Neuronal stem cell (in vitro differentiated cells): ENCODE data around the gene DIRAS1.

ENCODE experiments used
- DNase-seq: peaks from one replicate; pipeline ENCODE4 v3.0.0-alpha.2; 2013; ENCODE audit warnings: low spot score
- H2AFZ ChIP-seq: one replicate; pipeline ENCODE4 v1.6.1; 2013; ENCODE audit warnings: mild to moderate bottlenecking, low read length, inconsistent platforms
- H2AK5ac ChIP-seq: 2 replicates; pipeline ENCODE4 v1.6.1; 2013; ENCODE audit warnings: low read depth, mild to moderate bottlenecking, inconsistent platforms, low read length, moderate library complexity, mixed read lengths
- H2BK120ac ChIP-seq: 2 replicates; pipeline ENCODE4 v1.6.1; 2013; ENCODE audit warnings: low read depth, mild to moderate bottlenecking, inconsistent platforms, low read length, moderate library complexity, mixed read lengths
- H2BK12ac ChIP-seq: one replicate; pipeline ENCODE4 v1.6.1; 2013; ENCODE audit warnings: low read length, inconsistent platforms
- H2BK15ac ChIP-seq: 2 replicates; pipeline ENCODE4 v1.6.1; 2013; ENCODE audit warnings: mild to moderate bottlenecking, low read length, inconsistent platforms, mixed read lengths
- H2BK5ac ChIP-seq: one replicate; pipeline ENCODE4 v1.6.1; 2013; ENCODE audit warnings: inconsistent platforms, mild to moderate bottlenecking, low read length, moderate library complexity
- H3K14ac ChIP-seq: one replicate; pipeline ENCODE4 v1.6.1; 2013; ENCODE audit warnings: low read length, inconsistent platforms
- H3K18ac ChIP-seq: 2 replicates; pipeline ENCODE4 v1.6.1; 2013; ENCODE audit warnings: low read length, inconsistent platforms
- H3K23ac ChIP-seq: 2 replicates; pipeline ENCODE4 v1.6.1; 2013; ENCODE audit warnings: low read depth, mild to moderate bottlenecking, mixed read lengths, low read length, inconsistent platforms; ENCODE audit not compliant: poor library complexity
- H3K27ac ChIP-seq: replicated peaks from 3 replicates; pipeline ENCODE4 v1.5.1; 2013; ENCODE audit warnings: low read length, inconsistent platforms
- H3K27me3 ChIP-seq, 3 experiments: 2 replicates each; pipeline ENCODE4 v1.6.1; 2013; ENCODE audit warnings: low read length in 3 of 3, mild to moderate bottlenecking in 2 of 3, inconsistent platforms in 1 of 3, low read depth in 1 of 3, mixed read lengths in 1 of 3, moderate library complexity in 1 of 3; ENCODE audit not compliant: control insufficient read depth in 3 of 3, insufficient read depth in 3 of 3
- H3K36me3 ChIP-seq, 2 donors: replicated peaks in 1 of 2; 2 replicates each; pipeline ENCODE4 v1.6.1; 2013; ENCODE audit warnings: low read length in 2 of 2; ENCODE audit not compliant: control insufficient read depth in 2 of 2, insufficient read depth in 2 of 2
- H3K4ac ChIP-seq: 2 replicates; pipeline ENCODE4 v1.6.1; 2013; ENCODE audit warnings: inconsistent platforms, mild to moderate bottlenecking, low read length, moderate library complexity
- H3K4me1 ChIP-seq, 2 donors: 1 replicate in 1 of 2; 2 replicates in 1 of 2; pipeline ENCODE4 v1.6.1; 2013; ENCODE audit warnings: low read length in 2 of 2, low read depth in 1 of 2; ENCODE audit not compliant: control insufficient read depth in 2 of 2, insufficient read depth in 1 of 2
- H3K4me2 ChIP-seq: one replicate; pipeline ENCODE4 v1.6.1; 2013; ENCODE audit warnings: mild to moderate bottlenecking, low read length, inconsistent platforms; ENCODE audit not compliant: insufficient read depth, poor library complexity, severe bottlenecking
- H3K4me3 ChIP-seq, 2 donors: 2 replicates each; pipeline ENCODE4 v1.5.1; 2013; ENCODE audit warnings: low read length in 2 of 2, mild to moderate bottlenecking in 2 of 2, inconsistent platforms in 1 of 2, moderate library complexity in 1 of 2
- H3K79me1 ChIP-seq: one replicate; pipeline ENCODE4 v1.6.1; 2013; ENCODE audit warnings: low read depth, mild to moderate bottlenecking, inconsistent platforms, low read length, moderate library complexity
- H3K9ac ChIP-seq: one replicate; pipeline ENCODE4 v1.6.1; 2013; ENCODE audit warnings: mild to moderate bottlenecking, low read depth, low read length, inconsistent platforms; ENCODE audit not compliant: poor library complexity
- H3K9me3 ChIP-seq, 2 donors: replicated peaks in 1 of 2; 2 replicates each; pipeline versions ENCODE3 to v1.6.1; 2013; ENCODE audit warnings: low read length in 2 of 2, mild to moderate bottlenecking in 2 of 2, inconsistent platforms in 1 of 2, low read depth in 1 of 2, mixed read lengths in 1 of 2, moderate library complexity in 1 of 2; ENCODE audit not compliant: control insufficient read depth in 2 of 2, insufficient read depth in 1 of 2
- H4K8ac ChIP-seq: one replicate; pipeline ENCODE4 v1.6.1; 2013; ENCODE audit warnings: low read depth, mild to moderate bottlenecking, inconsistent platforms, low read length, moderate library complexity
- H4K91ac ChIP-seq: one replicate; pipeline ENCODE4 v1.6.1; 2013; ENCODE audit warnings: low read length, low read depth, mild to moderate bottlenecking, inconsistent platforms; ENCODE audit not compliant: poor library complexity
- WGBS, 2 donors: extraction: QIAGEN DNeasy Blood & Tissue Kit; methylation state at CpG; one replicate each; pipeline ENCODE4 v1.1.7; 2013; ENCODE audit warnings: missing lambda C conversion rate in 2 of 2, mixed read lengths in 1 of 2; ENCODE audit not compliant: insufficient read length in 2 of 2, insufficient replicate concordance in 1 of 2; ENCODE audit errors: extremely low coverage in 2 of 2; 5-methylcytosine and 5-hydroxymethylcytosine counted together

Gene DIRAS1

GRCh38 chr19:2768365-2769132 lies 47.4 kb upstream of the DIRAS1 start:
- Histone ChIP-seq H3K4ac (no peak overlapping the region), H2BK120ac (no peak overlapping the region), H3K9me3 (no peaks in the 10 kb centered on the region), H3K4me2 (no peak overlapping the region), H2AK5ac (no peak overlapping the region), H4K8ac (no peak overlapping the region), H2AFZ (no peak overlapping the region), H3K4me1 (no peaks in the 10 kb centered on the region), H3K4me3 (no peak overlapping the region), H3K9ac (no peak overlapping the region), H3K36me3 (peaks cover 23 to 60% of the 10 kb centered on the region in 2 donors), H3K27me3 (no peaks in the 10 kb centered on the region), H3K14ac (no peak overlapping the region), H2BK5ac (no peak overlapping the region), H3K27ac (no peak overlapping the region), H3K18ac (no peak overlapping the region), H3K79me1 (peaks cover 37% of the 10 kb centered on the region), H4K91ac (no peak overlapping the region), H2BK15ac (no peak overlapping the region), H2BK12ac (no peak overlapping the region), H3K23ac (peak overlapping the region; percentile 17)
- no peak for DNase-seq
- no CpG with 5 or more reads among the region's 29 CpGs for WGBS, 2 donors

GRCh38 chr19:2767688-2768087 lies 46.5 kb upstream of the DIRAS1 start:
- Histone ChIP-seq H3K79me1 (peaks cover 37% of the 10 kb centered on the region), H2BK15ac (no peak overlapping the region), H3K14ac (no peak overlapping the region), H3K9ac (no peak overlapping the region), H3K27me3 (no peaks in the 10 kb centered on the region), H3K4me3 (no peak overlapping the region), H3K4ac (no peak overlapping the region), H3K9me3 (no peaks in the 10 kb centered on the region), H3K36me3 (peaks cover 30 to 69% of the 10 kb centered on the region in 2 donors), H2BK12ac (no peak overlapping the region), H2BK5ac (no peak overlapping the region), H4K91ac (no peak overlapping the region), H3K4me2 (no peak overlapping the region), H3K4me1 (no peaks in the 10 kb centered on the region), H2AFZ (no peak overlapping the region), H4K8ac (no peak overlapping the region), H2BK120ac (no peak overlapping the region), H3K23ac (no peak overlapping the region), H2AK5ac (no peak overlapping the region), H3K18ac (no peak overlapping the region), H3K27ac (no peak overlapping the region)
- WGBS, 2 donors = no CpG with 5 or more reads among the region's 19 CpGs
- no peak for DNase-seq

GRCh38 chr19:2766594-2767372 lies 45.6 kb upstream of the DIRAS1 start:
- H2BK120ac ChIP-seq = no peak overlapping the region
- DNase-seq = no peak
- H3K4me1 ChIP-seq = no peaks in the 10 kb centered on the region
- peak overlapping the region; percentile 53 for H2BK5ac ChIP-seq
- H3K36me3 ChIP-seq = peaks cover 39 to 78% of the 10 kb centered on the region in 2 donors
- H4K91ac ChIP-seq = no peak overlapping the region
- no peak overlapping the region for H2BK15ac ChIP-seq
- H3K4me3 ChIP-seq = no peak overlapping the region
- H3K27me3 ChIP-seq = no peaks in the 10 kb centered on the region
- no CpG with 5 or more reads among the region's 35 CpGs for whole genome bisulfite sequencing, 2 donors
- H3K79me1 ChIP-seq = peaks cover 28% of the 10 kb centered on the region
- H2AFZ ChIP-seq = no peak overlapping the region
- no peak overlapping the region for H3K27ac ChIP-seq
- no peaks in the 10 kb centered on the region for H3K9me3 ChIP-seq
- no peak overlapping the region for H2BK12ac ChIP-seq
- H3K4ac ChIP-seq = no peak overlapping the region
- H3K4me2 ChIP-seq = no peak overlapping the region
- no peak overlapping the region for H4K8ac ChIP-seq
- H3K14ac ChIP-seq = no peak overlapping the region
- no peak overlapping the region for H3K9ac ChIP-seq
- no peak overlapping the region for H2AK5ac ChIP-seq
- H3K23ac ChIP-seq = no peak overlapping the region
- H3K18ac ChIP-seq = no peak overlapping the region

GRCh38 chr19:2765376-2765775 lies 44.2 kb upstream of the DIRAS1 start:
- Histone ChIP-seq H3K27me3 (no peaks in the 10 kb centered on the region), H3K9ac (no peak overlapping the region), H3K27ac (no peak overlapping the region), H3K18ac (no peak overlapping the region), H3K9me3 (no peaks in the 10 kb centered on the region), H3K4me2 (no peak overlapping the region), H4K8ac (no peak overlapping the region), H2BK120ac (no peak overlapping the region), H2AK5ac (no peak overlapping the region), H3K4me1 (no peaks in the 10 kb centered on the region), H2BK5ac (peak overlapping the region; percentile 66), H3K4me3 (no peak overlapping the region), H3K79me1 (peaks cover 23% of the 10 kb centered on the region), H3K4ac (no peak overlapping the region), H2BK15ac (no peak overlapping the region), H2BK12ac (no peak overlapping the region), H3K36me3 (peaks cover 41 to 85% of the 10 kb centered on the region in 2 donors), H4K91ac (no peak overlapping the region), H3K23ac (no peak overlapping the region), H2AFZ (no peak overlapping the region), H3K14ac (no peak overlapping the region)
- DNase-seq = no peak
- WGBS, 2 donors = no CpG with 5 or more reads among the region's 15 CpGs
